GM12878 (cell line): ENCODE measurements around the gene B3GNT9. TPM values are rescaled to one million over a fixed set of nuclear protein-coding genes. Genes with fewer than 3 reads are reported as not detected.

Experiments
- BACH1 ChIP-seq: fragments of 450-650 bp; IDR thresholded peaks from 2 replicates; pipeline ENCODE4 v1.6.1; 2017; ENCODE audit warnings: mild to moderate bottlenecking, borderline replicate concordance
- BCL11A ChIP-seq: IDR thresholded peaks from 2 replicates; pipeline ENCODE4 v1.6.1; 2011; ENCODE audit warnings: low read depth, low read length
- CHD1 ChIP-seq: IDR thresholded peaks from 2 replicates; pipeline ENCODE4 v1.6.1; 2012; ENCODE audit warnings: low read depth, low read length, improper control_type of control experiment
- EGR1 ChIP-seq, 2 experiments: IDR thresholded peaks; 1 replicate in 1 of 2; 2 replicates in 1 of 2; pipeline ENCODE4 v1.6.1; 2011 to 2012; ENCODE audit warnings: low read depth in 2 of 2, low read length in 2 of 2, borderline replicate concordance in 1 of 2, mild to moderate bottlenecking in 1 of 2, moderate library complexity in 1 of 2
- MEF2A ChIP-seq: IDR thresholded peaks from 2 replicates; pipeline ENCODE4 v1.6.1; 2011; ENCODE audit warnings: low read depth, mild to moderate bottlenecking, low read length, moderate library complexity; ENCODE audit not compliant: insufficient read depth
- NKRF ChIP-seq: fragments of 450-650 bp; conservative IDR thresholded peaks from 2 replicates; pipeline ENCODE4 v1.6.1; 2017; ENCODE audit warnings: mild to moderate bottlenecking, moderate library complexity
- POLR2AphosphoS5 ChIP-seq: IDR thresholded peaks from 2 replicates; pipeline ENCODE4 v1.6.1; 2011; ENCODE audit warnings: mild to moderate bottlenecking, low read length, inconsistent platforms
- POU2F2 ChIP-seq: IDR thresholded peaks from 3 replicates; pipeline ENCODE4 v1.6.1; 2011; ENCODE audit warnings: low read depth, mild to moderate bottlenecking, low read length, borderline replicate concordance
- RAD21 ChIP-seq: IDR thresholded peaks from 2 replicates; pipeline ENCODE4 v1.6.1; 2011; ENCODE audit warnings: mild to moderate bottlenecking, low read depth, low read length, moderate library complexity; ENCODE audit not compliant: insufficient read depth
- RB1 ChIP-seq: fragments of 450-650 bp; formaldehyde crosslinking; IDR thresholded peaks from 2 replicates; pipeline ENCODE4 v1.6.1; 2017; ENCODE audit warnings: mild to moderate bottlenecking, borderline replicate concordance
- RFX5 ChIP-seq: IDR thresholded peaks from 2 replicates; pipeline ENCODE4 v1.6.1; 2011; ENCODE audit warnings: low read depth, low read length, improper control_type of control experiment
- SRF ChIP-seq, 2 experiments: IDR thresholded peaks; 2 replicates each; pipeline ENCODE4 v1.6.1; 2011; ENCODE audit warnings: low read depth in 2 of 2, low read length in 2 of 2, mild to moderate bottlenecking in 1 of 2, moderate library complexity in 1 of 2
- TARDBP ChIP-seq: IDR thresholded peaks from 2 replicates; pipeline ENCODE4 v1.6.1; 2016; ENCODE audit warnings: borderline replicate concordance
- TBL1XR1 ChIP-seq: IDR thresholded peaks from 2 replicates; pipeline ENCODE4 v1.6.1; 2012; ENCODE audit warnings: low read depth, low read length, improper control_type of control experiment
- WRNIP1 ChIP-seq: IDR thresholded peaks from 2 replicates; pipeline ENCODE4 v1.6.1; 2011; ENCODE audit warnings: low read depth, low read length, improper control_type of control experiment, borderline replicate concordance
- YY1 ChIP-seq: IDR thresholded peaks from 2 replicates; pipeline ENCODE4 v1.6.1; 2011; ENCODE audit warnings: low read depth, mild to moderate bottlenecking, low read length
- ZBTB33 ChIP-seq: fragments of 450-650 bp; IDR thresholded peaks from 2 replicates; pipeline ENCODE4 v1.6.1; 2017; ENCODE audit warnings: mild to moderate bottlenecking
- ZNF217 ChIP-seq: fragments of 450-650 bp; IDR thresholded peaks from 2 replicates; pipeline ENCODE4 v1.6.1; 2017; ENCODE audit warnings: antibody characterized with exemption, mild to moderate bottlenecking
- ZNF687 ChIP-seq: fragments of 450-650 bp; IDR thresholded peaks from 2 replicates; pipeline ENCODE4 v1.6.1; 2017; ENCODE audit warnings: mild to moderate bottlenecking, moderate library complexity
- polyA plus RNA-seq, 11 experiments: library from polyadenylated mRNA; depleted of rRNA in 4 of 11; unstranded in 6 of 11; stranded (reverse) in 5 of 11; fragments of >200 nt; fragmentation: Nextera tagmentation in 4 of 11; fragmentation: Illumina TruSeq in 1 of 11; extraction: Ambion mirVana in 4 of 11; extraction: Trizol in 1 of 11; gene quantifications; 1 replicate in 1 of 11; 2 replicates in 10 of 11; pipeline versions ENCODE4 v1.2.1 to v1.2.3, GENCODE V29; 2011 to 2016; ENCODE audit warnings: inconsistent platforms in 2 of 11, missing spikeins in 2 of 11, low read depth in 1 of 11
- total RNA-seq, 4 experiments: library from RNA; depleted of rRNA in 3 of 4; stranded (reverse); fragments of >200 nt in 3 of 4; fragmentation: Illumina TruSeq in 1 of 4; extraction: Trizol in 1 of 4; gene quantifications; 2 replicates each; pipeline versions ENCODE4 v1.2.1 to v1.2.3, GENCODE V29; 2013 to 2021
- TF ChIP-seq, protein P1 (sequence below): IDR thresholded peaks from 2 replicates; pipeline ENCODE4 v1.6.1; 2011; ENCODE audit warnings: mild to moderate bottlenecking, low read depth, low read length, moderate library complexity; ENCODE audit not compliant: insufficient replicate concordance
- TF ChIP-seq, protein P2 (sequence below): IDR thresholded peaks from 2 replicates; pipeline ENCODE4 v1.6.1; 2012; ENCODE audit warnings: low read depth, low read length, improper control_type of control experiment

Gene B3GNT9
- total and polyA plus RNA-seq, 10 of the 15 experiments (the other 5 are each of a cell fraction or from before 2014, with no cell fraction given): 0.08 to 5.0 (median 1.9) TPM

- TF ChIP-seq, protein P1, sequence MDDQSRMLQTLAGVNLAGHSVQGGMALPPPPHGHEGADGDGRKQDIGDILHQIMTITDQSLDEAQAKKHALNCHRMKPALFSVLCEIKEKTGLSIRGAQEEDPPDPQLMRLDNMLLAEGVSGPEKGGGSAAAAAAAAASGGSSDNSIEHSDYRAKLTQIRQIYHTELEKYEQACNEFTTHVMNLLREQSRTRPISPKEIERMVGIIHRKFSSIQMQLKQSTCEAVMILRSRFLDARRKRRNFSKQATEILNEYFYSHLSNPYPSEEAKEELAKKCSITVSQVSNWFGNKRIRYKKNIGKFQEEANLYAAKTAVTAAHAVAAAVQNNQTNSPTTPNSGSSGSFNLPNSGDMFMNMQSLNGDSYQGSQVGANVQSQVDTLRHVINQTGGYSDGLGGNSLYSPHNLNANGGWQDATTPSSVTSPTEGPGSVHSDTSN: no peak
- peak; percentile 68; the same call in 1 of the 2 replicates for TF ChIP-seq RB1
- TF ChIP-seq BACH1: no peak
- no peak for TF ChIP-seq BCL11A
- peak; percentile 73; the same call in 1 of the 2 replicates for TF ChIP-seq NKRF
- no peak for TF ChIP-seq TARDBP
- TF ChIP-seq EGR1 (IDR thresholded peaks at IDR 0.05; ENCODE audit: borderline replicate concordance in 1 of 2, low read depth in 2 of 2, low read length in 2 of 2): peak in 1 of 2 experiments; percentile 7; a peak in 1 of 3 replicates
- TF ChIP-seq RFX5: no peak
- TF ChIP-seq, protein P2, sequence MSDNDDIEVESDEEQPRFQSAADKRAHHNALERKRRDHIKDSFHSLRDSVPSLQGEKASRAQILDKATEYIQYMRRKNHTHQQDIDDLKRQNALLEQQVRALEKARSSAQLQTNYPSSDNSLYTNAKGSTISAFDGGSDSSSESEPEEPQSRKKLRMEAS: peak; percentile 86
- no peak for TF ChIP-seq ZBTB33
- no peak for TF ChIP-seq ZNF217
- TF ChIP-seq YY1: peak; percentile 83
- no peak for TF ChIP-seq CHD1
- no peak for TF ChIP-seq SRF (IDR thresholded peaks at IDR 0.05; ENCODE audit: low read depth in 2 of 2, low read length in 2 of 2)
- peak; percentile 79 for TF ChIP-seq RAD21
- no peak for TF ChIP-seq MEF2A
- no peak for TF ChIP-seq WRNIP1
- peak; percentile 56; the same call in 1 of the 3 replicates for TF ChIP-seq POU2F2
- TF ChIP-seq ZNF687: no peak
- no peak for TF ChIP-seq POLR2AphosphoS5
- TF ChIP-seq TBL1XR1: no peak
These were observed 34.3 kb upstream of the B3GNT9 start (continued) for GRCh38 chr16:67184995-67185650.
